K562 (cell line): ENCODE measurements around the gene C20orf96. TPM values are rescaled to one million over a fixed set of nuclear protein-coding genes. Genes with fewer than 3 reads are reported as not detected.

Experiments used
- CHD7 ChIP-seq: fragments of 200-600 bp; sonication (generic); IDR thresholded peaks from one replicate; pipeline ENCODE4 v1.6.1; 2012; ENCODE audit warnings: mild to moderate bottlenecking, low read depth, low read length, inconsistent platforms
- FUS ChIP-seq: fragments of 200-400 bp; formaldehyde crosslinking; optimal IDR thresholded peaks from 2 replicates; pipeline ENCODE3; 2017; ENCODE audit warnings: low read depth, low read length
- LEF1 ChIP-seq: fragments of 450-650 bp; IDR thresholded peaks from 2 replicates; pipeline ENCODE4 v1.6.1; 2016; ENCODE audit warnings: mild to moderate bottlenecking
- POLR2AphosphoS5 ChIP-seq: IDR thresholded peaks from 2 replicates; pipeline ENCODE4 v1.6.1; 2011; ENCODE audit warnings: mild to moderate bottlenecking, low read depth, low read length, moderate library complexity; ENCODE audit not compliant: control insufficient read depth, insufficient read depth
- RCOR1 ChIP-seq, 2 experiments: IDR thresholded peaks; 2 replicates each; pipeline ENCODE4 v1.6.1; 2012; ENCODE audit warnings: low read depth in 2 of 2, low read length in 2 of 2, borderline replicate concordance in 1 of 2, improper control_type of control experiment in 1 of 2
- ZKSCAN1 ChIP-seq: fragments of 150-350 bp; IDR thresholded peaks from 2 replicates; pipeline ENCODE4 v1.6.1; 2016; ENCODE audit warnings: low read depth, low read length
- ZNF232 ChIP-seq: sonication (generic); formaldehyde crosslinking; IDR thresholded peaks from 2 replicates; pipeline ENCODE4 v1.8.0; 2022; ENCODE audit warnings: mild to moderate bottlenecking, missing genetic modification reagents
- ZNF699 ChIP-seq: fragments of 250-450 bp; sonication (Bioruptor Pico); IDR thresholded peaks from 2 replicates; pipeline ENCODE4 v1.8.0; 2021; ENCODE audit warnings: mild to moderate bottlenecking, moderate library complexity; ENCODE audit not compliant: insufficient replicate concordance
- ZNF76 ChIP-seq: fragments of 250-450 bp; sonication (Bioruptor Pico); IDR thresholded peaks from 2 replicates; pipeline ENCODE4 v1.4.0; 2020; ENCODE audit warnings: mild to moderate bottlenecking, moderate library complexity, borderline replicate concordance
- polyA plus RNA-seq, 8 experiments: library from polyadenylated mRNA; depleted of rRNA in 4 of 8; stranded (reverse) in 5 of 8; unstranded in 3 of 8; fragments of >200 nt; fragmentation: Nextera tagmentation in 2 of 8; fragmentation: Illumina TruSeq in 1 of 8; extraction: Ambion mirVana in 2 of 8; extraction: Trizol in 1 of 8; gene quantifications; 2 replicates each; pipeline versions ENCODE4 v1.2.1 to v1.2.3, GENCODE V29; 2011 to 2014; ENCODE audit warnings: inconsistent platforms in 1 of 8, missing spikeins in 1 of 8
- total RNA-seq, 7 experiments: library from RNA; depleted of rRNA in 6 of 7; stranded (reverse); fragments of >200 nt in 6 of 7; fragmentation: Illumina TruSeq in 2 of 7; extraction: Trizol in 2 of 7; gene quantifications; 2 replicates each; pipeline versions ENCODE4 v1.2.1 to v1.2.3, GENCODE V29; 2011 to 2021; ENCODE audit warnings: low replicate concordance in 1 of 7
- TF ChIP-seq, protein P1 (sequence below): sonication (generic); formaldehyde crosslinking; IDR thresholded peaks from 2 replicates; pipeline ENCODE4 v1.8.1; 2023; ENCODE audit warnings: missing genetic modification reagents, mild to moderate bottlenecking, borderline replicate concordance

The C20orf96 gene
- total and polyA plus RNA-seq, 9 of the 15 experiments (the other 6 are each of a cell fraction or from before 2014, with no cell fraction given), result 1.7 to 11.7 (median 4.2) TPM

GRCh38 chr20:290084-290831 is at the start of gene C20orf96 (continued):
- TF ChIP-seq, protein P1, sequence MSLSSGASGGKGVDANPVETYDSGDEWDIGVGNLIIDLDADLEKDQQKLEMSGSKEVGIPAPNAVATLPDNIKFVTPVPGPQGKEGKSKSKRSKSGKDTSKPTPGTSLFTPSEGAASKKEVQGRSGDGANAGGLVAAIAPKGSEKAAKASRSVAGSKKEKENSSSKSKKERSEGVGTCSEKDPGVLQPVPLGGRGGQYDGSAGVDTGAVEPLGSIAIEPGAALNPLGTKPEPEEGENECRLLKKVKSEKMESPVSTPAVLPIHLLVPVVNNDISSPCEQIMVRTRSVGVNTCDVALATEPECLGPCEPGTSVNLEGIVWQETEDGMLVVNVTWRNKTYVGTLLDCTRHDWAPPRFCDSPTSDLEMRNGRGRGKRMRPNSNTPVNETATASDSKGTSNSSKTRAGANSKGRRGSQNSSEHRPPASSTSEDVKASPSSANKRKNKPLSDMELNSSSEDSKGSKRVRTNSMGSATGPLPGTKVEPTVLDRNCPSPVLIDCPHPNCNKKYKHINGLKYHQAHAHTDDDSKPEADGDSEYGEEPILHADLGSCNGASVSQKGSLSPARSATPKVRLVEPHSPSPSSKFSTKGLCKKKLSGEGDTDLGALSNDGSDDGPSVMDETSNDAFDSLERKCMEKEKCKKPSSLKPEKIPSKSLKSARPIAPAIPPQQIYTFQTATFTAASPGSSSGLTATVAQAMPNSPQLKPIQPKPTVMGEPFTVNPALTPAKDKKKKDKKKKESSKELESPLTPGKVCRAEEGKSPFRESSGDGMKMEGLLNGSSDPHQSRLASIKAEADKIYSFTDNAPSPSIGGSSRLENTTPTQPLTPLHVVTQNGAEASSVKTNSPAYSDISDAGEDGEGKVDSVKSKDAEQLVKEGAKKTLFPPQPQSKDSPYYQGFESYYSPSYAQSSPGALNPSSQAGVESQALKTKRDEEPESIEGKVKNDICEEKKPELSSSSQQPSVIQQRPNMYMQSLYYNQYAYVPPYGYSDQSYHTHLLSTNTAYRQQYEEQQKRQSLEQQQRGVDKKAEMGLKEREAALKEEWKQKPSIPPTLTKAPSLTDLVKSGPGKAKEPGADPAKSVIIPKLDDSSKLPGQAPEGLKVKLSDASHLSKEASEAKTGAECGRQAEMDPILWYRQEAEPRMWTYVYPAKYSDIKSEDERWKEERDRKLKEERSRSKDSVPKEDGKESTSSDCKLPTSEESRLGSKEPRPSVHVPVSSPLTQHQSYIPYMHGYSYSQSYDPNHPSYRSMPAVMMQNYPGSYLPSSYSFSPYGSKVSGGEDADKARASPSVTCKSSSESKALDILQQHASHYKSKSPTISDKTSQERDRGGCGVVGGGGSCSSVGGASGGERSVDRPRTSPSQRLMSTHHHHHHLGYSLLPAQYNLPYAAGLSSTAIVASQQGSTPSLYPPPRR (CRISPR knock-in tag), result no peak
- no peak for TF ChIP-seq FUS
- TF ChIP-seq RCOR1 (IDR thresholded peaks at IDR 0.05; ENCODE audit: borderline replicate concordance in 1 of 2, low read depth in 2 of 2, low read length in 2 of 2), result no peak
- TF ChIP-seq POLR2AphosphoS5, result peak; percentile 34; the same call in 1 of the 2 replicates
- TF ChIP-seq LEF1, result no peak
- TF ChIP-seq CHD7, result no peak
- no peak for TF ChIP-seq ZNF232 (CRISPR knock-in tag)
- no peak for TF ChIP-seq ZNF699
- TF ChIP-seq ZNF76 (CRISPR knock-in tag), result no peak
- 0 out of 2 replicates have a peak, but pooled peaks have one; percentile 37 for TF ChIP-seq ZKSCAN1
